ENCODE data around the gene BMERB1.
"Not testable (repeated sequence)": the region's sequence is repeated elsewhere in the genome, so short reads cannot be mapped to it uniquely, and the experiment has no call there.

BMERB1 gene

DNA sequence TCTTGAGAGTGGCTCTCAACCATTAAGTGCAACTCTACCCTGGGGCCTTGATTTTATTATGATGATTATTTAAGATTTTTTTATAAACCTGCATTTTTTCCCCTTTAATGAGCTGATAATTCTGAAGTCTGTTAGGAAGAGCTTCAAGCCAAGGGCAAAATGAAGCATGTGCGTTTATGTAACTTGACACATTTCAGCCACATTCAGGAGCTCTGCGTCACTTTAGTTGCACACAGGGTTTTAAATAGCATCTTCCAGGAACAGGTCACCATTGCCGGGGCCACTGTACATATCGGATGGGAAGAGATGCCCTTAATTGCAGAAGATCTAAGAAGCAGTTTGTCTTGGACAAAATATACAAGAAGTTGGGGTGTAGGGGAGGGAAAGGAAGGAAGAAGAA, 89.6 kb downstream of the BMERB1 start:
- no peak for DNase-seq (ENCODE audit: low read depth in 2 of 2)

DNA sequence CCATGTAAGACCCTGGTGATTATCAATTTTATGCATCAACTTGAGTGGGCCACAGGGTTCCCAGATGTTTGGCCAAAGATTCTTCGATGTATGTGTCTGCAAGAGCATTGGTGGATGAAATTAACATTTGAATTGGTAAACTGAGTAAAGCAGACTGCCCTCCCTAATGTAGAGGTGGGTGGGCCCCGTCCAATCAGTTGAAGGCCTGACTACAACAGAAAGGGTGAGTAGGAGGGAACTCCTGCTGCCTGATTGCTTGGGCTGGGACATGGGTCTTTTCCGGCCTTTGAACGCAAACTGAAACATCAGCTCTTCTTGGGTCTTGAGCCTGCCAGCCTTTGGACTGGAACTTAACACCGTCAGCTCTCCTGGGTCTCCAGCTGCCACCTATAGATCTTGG, 90.6 kb downstream of the BMERB1 start:
- DNase-seq (ENCODE audit: low read depth in 2 of 2), result no peak

DNA sequence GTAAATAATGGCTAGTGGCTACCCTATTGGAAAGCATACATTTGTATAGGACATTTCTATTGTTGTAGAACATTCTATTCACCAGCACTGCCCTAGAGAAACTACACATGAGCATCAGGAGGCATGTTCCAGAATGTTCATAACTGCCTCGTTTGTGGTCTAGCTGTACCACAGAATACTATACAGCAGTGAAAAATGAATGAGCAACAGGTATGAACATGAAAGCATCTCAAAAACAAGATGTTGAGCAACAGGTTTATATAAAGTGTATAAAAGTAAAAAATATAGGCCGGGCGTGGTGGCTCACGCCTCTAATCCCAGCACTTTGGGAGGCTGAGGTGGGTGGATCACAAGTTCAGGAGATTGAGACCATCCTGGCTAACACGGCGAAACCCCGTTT, 91.7 kb downstream of the BMERB1 start:
- no peak for DNase-seq (ENCODE audit: low read depth in 2 of 2)

DNA sequence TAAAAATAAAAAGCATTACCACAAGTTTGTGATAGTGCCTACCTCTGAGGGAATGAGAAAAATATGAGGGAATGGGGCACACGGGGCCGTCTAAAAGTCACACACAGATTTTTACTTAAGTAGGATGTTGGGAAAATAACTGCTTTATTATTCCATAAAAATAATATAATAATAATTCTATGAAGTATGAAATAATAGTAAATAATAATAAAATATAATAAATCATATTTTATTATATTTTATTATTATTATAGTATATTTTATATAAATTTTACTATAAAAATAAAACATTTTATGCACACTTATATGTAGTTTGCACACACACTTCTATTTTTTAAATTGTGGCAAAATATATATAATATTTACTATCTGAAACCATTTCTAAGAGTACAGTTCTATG, 92.3 kb downstream of the BMERB1 start:
- DNase-seq (ENCODE audit: low read depth in 2 of 2), result no peak

DNA sequence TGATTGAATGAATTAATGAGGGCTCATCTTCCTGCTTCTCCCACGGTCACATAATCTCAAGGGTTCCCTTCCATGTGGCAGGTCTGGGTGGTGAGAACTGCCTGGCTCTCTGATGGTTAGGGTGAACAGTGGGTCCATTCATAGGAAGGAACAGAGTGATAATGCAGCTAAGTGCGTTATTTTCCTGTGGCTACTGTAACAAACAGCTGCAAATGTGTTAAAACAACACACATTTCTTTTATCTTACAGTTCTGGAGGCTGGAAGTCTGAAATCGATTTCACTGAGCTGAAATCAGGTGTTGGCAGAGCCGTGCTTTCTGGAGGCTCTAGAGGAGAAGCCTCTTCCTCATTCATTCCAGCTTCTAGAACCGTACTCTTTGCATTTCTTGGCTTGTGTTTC, 95.3 kb downstream of the BMERB1 start:
- DNase-seq (ENCODE audit: low read depth in 2 of 2), result no peak

DNA sequence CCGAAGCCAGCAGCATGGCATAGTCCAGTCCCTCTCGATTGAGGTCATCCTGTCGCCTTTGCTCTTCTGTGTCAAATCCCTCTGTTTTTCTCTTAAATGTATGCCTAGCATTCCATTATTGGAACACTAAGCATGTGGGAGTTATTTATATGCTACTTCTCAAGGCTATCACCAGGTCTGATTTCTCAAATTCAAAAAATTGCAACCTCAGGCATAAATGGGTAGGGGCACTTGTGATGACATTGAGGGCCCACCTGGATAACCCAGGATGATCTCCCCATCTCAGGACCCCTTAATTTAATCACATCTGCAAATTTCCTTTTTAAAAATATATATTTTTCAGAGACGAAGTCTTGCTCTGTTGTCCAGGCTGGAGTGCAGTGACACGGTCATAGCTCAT, 95.7 kb downstream of the BMERB1 start:
- no peak for DNase-seq (ENCODE audit: low read depth in 2 of 2)

DNA sequence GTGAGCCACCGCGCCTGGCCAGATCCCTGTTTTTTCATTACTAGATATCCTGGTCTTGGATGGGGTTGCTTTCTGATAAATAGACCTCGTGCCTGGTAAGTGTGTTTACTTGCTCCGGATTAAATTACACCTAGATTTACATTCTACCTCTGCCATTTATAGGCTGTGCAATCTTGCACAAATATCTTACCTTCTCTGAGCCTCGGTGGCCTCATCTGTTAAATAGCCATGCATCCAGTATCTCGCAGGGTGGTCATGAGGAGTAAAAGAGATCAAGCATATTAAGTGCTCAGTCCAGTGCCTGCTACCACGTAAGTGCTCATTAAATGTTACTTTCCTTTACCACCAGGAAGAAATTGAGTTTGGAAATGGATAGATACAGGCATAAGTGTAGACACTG, 98.4 kb downstream of the BMERB1 start:
- DNase-seq (ENCODE audit: low read depth in 2 of 2), result no peak

DNA sequence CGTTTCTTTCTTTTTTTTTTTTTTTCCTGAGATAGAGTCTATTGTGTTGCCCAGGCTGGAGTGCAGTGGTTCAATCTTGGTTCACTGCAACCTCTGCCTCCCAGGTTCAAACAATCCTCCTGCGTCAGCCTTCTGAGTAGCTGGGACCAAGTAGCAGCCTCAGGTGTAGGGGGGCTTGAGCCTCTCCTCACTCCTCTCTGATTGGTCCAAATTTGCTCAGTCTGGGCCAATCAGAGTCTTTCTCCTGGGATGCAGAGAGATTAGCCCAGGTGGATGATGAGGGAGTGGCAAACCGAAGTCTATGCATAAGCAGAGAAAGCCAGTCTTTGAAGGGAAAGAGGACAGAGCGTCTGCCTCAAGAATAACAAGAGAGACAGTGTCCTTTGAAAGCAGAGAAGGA, 99.0 kb downstream of the BMERB1 start:
- DNase-seq (ENCODE audit: low read depth in 2 of 2), result no peak

DNA sequence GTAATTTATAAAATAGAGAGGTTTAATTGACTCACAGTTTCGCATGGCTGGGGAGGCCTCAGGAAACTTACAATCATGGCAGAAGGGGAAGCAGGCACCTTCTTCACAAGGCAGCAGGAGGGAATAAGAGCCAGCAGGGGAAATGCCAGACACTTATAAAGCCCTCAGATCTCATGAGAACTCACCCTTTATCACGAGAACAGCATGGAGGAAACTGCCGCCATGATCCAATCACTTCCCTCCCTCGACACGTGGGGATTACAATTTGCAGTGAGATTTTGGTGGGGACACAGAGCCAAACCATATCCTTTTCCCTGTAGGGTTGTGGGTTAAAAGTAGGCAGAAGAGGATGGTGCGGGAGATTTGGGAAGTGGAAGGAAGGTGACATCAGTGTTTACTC, 101.4 kb downstream of the BMERB1 start:
- no peak for DNase-seq (ENCODE audit: low read depth in 2 of 2)

DNA sequence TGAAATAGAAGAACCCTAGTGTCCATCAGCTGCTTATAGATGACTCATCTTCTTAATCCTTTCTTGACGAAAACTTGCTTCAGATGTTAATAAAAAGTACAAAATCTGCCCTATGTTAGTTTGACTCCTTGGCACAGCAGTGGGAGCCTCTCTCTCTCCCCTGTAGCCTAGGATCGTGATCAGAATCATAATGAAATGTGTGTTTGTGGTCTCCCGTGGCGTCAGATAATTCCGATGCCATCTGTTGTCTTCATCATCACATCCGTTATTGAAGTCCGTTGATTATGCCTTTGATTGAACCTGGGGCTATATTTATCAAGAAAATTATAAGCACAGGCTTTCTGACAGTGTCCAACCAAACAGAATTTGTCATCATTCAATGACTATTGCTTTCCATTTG, 102.5 kb downstream of the BMERB1 start:
- no peak for DNase-seq (ENCODE audit: low read depth in 2 of 2)

DNA sequence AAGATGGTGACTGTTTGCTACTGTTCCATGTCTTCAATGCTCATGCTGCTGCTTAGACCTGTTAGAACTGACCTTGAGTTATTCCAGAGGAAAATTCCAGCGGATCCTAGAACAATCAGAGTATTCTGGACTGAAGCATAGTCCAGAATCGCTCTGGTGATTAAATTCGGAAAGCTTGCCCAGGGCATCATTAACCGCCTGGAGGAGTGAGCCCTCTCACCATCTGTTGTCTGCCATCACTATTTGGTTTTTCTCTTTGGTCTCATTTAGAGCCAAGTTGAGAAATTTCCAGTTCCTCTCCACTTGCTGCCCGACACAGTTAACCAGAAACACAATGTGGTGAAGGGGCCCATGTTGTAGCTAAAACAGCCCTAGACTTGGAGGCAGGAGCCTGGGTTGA, 104.1 kb downstream of the BMERB1 start:
- DNase-seq (ENCODE audit: low read depth in 2 of 2), result no peak

DNA sequence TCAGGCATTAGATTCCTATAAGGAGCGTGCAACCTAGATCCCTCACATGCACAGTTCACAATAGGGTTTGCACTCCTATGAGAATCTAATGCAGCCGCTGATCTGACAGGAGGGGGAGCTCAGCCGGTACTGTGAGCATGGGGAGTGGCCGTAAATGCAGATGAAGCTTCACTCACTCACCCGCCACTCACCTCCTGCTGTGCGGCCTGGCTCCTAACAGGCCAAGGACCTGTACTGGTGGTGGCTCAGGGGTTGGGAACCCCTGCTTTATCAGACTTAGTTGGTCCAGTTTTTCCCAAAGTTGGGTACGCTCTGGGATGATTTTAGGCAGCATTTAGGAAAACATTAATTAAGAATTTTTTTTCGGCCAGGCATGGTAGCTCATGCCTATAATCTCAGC, 104.8 kb downstream of the BMERB1 start:
- DNase-seq (ENCODE audit: low read depth in 2 of 2), result no peak

DNA sequence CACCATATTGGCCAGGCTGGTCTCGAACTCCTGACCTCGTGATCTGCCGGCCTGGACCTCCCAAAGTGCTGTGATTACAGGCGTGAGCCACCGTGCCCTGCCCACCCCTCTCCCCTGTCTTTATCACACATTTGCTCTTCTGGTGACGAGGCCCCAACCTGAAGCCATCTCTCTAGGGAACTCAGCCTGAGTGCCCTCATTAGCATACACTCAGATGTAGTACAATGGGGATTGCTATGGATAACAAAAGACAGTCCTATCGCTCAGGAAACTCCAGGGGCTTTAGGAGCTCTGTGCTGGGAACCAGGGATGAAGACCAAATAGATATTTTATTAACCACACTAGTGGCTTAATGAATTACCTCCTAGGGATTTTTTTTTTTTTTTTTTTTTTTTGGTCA, 107.9 kb downstream of the BMERB1 start:
- no peak for DNase-seq (ENCODE audit: low read depth in 2 of 2)

DNA sequence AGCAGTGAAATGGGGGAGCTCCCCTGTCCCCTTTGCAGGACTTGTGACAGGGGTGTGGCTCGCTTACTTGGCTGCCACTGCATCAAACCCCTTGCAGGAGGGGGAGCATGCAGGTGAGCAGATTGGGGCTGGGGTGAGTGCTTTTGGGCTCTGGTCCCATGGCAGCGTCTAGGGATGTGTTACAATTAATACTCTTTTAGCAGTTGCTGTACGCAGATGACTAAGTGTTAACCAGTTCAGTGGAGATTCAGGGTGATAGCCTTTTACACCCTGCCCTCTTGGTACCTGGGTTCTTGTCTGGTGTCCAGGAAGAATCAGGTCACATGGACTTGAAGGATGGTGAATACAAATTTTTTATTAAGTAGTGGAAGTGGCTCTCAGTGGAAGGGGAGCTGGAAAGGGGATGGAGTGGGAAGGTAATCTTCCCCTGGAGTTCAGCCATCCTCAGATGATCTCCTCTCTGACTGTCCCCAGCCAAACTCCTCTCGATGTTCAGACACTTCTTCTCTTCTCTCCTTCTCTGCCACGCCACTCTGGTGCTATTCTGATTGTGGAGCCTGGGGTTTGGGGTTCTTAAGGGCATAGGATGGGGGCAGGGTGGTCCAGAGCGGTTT, 108.5 kb downstream of the BMERB1 start:
- no peak for DNase-seq (ENCODE audit: low read depth in 2 of 2)

DNA sequence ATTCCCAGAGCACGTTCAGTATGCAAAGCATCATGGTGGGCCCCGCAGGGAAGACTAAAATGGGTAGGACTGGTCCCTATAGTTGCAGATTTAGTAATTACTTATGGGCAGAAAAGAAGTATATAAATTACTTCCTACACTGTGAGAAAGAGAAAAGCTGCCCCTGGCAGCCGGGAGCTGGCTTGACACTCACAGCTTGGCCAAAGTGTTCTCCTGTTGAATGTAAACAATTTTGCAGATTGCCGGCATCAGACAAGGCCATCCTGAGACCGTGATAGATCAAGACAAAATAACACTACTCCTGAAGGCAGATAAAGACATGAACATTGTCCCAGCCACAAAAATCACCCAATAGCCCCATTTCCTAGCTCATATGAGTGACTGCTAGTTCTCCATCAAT, 110.0 kb downstream of the BMERB1 start:
- DNase-seq (ENCODE audit: low read depth in 2 of 2), result no peak

DNA sequence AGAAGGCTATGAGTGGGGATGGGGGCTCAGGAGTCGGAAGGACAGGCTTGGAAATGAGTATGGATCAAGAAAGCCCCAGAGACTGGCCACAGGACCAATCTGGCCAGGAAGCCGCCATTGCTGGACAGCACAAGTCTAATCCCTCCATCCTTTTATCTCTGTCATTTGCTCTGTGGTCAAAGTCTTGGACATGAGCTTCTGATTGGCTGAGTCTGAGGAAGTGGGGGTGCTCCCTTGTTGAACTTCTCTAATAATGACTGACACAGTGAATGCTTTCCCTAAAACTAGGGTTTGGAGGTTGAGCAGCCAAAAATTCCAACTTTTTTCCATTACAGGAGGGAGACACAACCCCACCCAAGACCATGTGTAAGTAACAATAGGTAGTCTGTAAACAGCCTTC, 111.2 kb downstream of the BMERB1 start:
- no peak for DNase-seq (ENCODE audit: low read depth in 2 of 2)

DNA sequence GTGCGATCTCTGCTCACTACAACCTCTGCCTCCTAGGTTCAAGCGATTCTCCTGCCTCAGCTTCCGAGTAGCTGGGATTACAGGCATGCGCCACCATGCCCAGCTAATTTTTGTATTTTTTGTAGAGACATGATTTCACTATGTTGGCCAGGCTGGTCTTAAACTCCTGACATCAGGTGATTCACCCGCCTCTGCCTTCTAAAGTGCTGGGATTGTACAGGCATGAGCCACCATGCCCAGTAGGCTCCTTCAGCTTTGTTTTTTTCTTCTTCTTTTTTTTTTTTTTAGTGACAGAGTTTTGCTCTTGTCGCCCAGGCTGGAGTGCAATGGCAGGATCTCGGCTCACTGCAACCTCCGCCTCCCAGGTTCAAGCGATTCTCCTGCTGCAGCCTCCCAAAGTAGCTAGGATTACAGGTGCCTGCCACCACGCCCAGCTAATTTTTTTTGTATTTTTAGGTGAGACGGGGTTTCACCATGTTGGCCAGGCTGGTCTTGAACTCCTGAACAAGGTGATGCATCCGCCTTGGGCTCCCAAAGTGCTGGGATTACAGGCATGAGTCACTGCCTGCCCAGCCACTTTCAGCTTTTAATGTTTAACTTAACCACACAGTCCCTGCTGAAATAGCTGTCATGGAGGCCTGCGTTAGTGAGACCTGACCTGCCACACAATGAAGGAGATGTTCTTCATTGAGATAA, 112.8 kb downstream of the BMERB1 start:
- not testable (repeated sequence) for DNase-seq (ENCODE audit: low read depth in 2 of 2)

DNA sequence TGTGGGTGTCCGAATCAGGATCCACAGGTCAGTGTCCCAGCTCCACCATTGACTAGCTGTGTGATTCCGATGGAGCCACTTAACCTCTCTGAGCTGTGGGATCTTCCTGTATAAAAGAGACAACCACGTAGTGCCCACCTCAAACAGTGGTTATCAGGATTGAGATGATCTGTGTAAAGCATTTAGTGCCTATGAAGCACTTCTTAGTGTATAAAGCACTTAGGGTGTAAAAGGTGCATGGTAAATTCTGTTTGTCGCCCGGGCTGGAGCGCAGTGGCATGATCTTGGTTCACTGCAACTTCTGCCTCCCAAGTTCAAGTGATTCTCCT, 113.3 kb downstream of the BMERB1 start:
- DNase-seq (ENCODE audit: low read depth in 2 of 2), result no peak

DNA sequence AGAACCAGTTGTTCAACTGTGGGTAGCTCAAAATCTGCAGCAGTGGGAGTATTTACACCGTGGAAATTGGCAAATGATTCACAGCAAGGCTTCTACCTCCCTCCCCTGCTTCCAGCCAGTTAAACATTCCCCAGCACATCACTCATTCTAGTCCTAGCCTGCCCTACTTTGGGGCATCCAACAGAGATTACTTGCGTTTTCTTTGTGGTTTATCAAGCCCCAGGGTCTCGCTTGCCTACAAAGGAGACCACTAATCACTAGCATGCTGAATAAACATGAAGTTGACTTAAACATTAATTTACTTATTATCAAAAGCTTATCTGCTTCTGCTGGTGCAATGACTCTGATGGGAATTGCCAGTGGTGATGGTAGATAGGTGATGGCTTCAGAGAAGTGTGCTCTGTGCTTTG, 114.1 kb downstream of the BMERB1 start:
- no peak for DNase-seq (ENCODE audit: low read depth in 2 of 2)

DNA sequence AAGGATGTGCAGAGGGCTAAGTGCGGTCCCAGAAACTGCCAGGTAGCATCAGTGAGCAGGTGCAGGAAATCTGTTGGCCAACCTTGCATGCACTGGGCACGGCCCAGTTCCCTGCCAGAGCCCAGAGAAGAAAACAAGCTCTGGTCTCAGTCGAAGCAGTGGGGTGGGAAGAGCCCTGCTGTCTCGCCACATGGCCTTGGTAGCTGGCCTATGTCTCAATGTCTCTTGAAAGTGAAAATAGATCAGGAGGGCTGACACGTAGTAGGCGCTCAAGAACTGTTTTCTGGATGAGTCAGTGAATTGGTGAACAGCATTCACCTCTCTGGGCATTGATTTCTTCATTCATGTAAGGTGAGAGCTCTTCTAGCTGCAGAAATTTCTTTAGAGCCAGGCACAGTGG, 118.1 kb downstream of the BMERB1 start:
- DNase-seq (ENCODE audit: low read depth in 2 of 2), result no peak

DNA sequence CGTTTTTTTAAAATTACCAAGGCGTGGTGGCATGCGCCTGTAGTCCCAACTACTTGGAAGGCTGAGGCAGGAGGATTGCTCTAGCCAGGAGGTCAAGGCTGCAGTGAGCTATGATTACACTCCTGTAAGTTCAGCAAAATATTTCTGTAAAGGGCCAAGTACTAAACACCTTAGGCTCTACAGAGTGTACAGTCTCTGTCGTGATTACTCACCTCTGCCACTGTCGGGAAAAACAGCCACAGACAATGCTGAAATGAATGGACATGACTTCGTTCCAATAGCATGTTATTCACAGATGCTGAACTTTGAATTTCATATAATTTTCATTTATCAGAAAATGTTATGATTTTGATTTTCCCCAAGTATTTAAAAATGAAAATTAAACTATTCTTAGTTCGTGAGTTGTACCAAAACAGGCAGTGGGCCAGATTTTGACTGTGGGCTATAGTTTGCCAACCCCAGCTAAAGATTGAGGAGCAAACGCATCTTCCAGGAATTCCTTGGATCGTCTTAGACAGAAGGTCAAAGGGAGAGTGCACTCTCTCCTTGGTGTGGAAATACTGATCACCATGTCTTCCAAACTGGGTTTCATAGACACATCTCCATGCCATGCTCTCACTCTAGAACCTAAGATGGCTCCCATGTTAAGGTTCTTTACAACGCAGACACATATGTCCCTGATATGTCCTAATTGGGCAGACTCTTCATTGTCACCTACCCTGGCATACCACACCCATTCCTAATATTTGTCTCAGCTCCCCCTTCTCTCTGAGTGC, 119.1 kb downstream of the BMERB1 start:
- DNase-seq (ENCODE audit: low read depth in 2 of 2), result no peak

DNA sequence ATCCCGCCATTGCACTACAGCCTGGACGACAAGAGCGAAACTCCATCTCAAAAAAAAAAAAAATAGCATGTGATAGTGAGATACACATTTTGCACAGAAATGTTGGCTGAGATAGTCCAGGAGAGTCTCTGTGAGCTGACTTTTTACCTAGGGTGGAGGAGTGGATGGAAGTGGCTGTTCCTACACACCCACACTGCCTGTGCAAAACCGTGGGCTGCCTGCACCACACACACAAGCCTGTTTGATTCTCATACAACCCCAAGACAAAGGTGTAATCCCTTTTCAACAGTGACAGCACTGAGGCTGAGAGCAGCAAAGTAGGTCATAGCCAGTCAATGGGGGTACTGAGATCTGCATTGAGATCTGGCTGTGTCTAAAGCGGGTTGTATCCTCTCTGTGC, 121.7 kb downstream of the BMERB1 start:
- DNase-seq (ENCODE audit: low read depth in 2 of 2), result no peak

DNA sequence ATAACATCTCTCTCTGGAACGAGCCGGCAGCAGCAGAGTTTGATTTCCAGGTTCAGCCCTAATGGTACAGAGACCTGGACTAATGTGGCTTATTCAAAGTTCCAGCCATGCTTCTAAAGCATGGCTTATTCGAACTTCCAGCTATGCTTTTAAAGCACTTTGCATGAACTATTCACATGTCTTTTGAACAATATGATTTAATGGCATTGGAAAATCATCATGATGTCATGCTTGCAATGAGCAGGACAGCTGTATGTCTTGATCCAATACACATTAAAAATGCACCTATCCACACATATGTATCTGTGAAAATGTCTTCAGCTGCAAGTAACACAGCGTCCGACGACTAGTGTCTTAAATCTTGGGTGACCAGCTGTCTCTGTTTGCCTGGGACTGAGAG, 122.9 kb downstream of the BMERB1 start:
- no peak for DNase-seq (ENCODE audit: low read depth in 2 of 2)

All from stimulated activated CD4-positive, alpha-beta T cell treated with anti-CD3 and anti-CD28 coated beads, Interleukin-1b, Interleukin-23, amount 100 ng/mL, for 1 hour (primary cell).